Thyroid gland (tissue), 4 donors: ENCODE data around the gene FYB1.

Source experiments
- CTCF ChIP-seq, 6 experiments: fragments of 200-600 bp in 3 of 6; fragments of 450-650 bp in 3 of 6; sonication (generic) in 3 of 6; IDR thresholded peaks; one replicate each; pipeline ENCODE4 v1.5.1; 2016 to 2019; ENCODE audit warnings: antibody characterized with exemption in 6 of 6, mild to moderate bottlenecking in 2 of 6, inconsistent platforms in 1 of 6, moderate library complexity in 1 of 6
- POLR2A ChIP-seq, 2 donors: fragments of 450-650 bp; IDR thresholded peaks; one replicate each; pipeline ENCODE4 v1.6.1; 2017; ENCODE audit warnings: antibody characterized with exemption in 2 of 2, mild to moderate bottlenecking in 2 of 2, moderate library complexity in 1 of 2

DNA sequence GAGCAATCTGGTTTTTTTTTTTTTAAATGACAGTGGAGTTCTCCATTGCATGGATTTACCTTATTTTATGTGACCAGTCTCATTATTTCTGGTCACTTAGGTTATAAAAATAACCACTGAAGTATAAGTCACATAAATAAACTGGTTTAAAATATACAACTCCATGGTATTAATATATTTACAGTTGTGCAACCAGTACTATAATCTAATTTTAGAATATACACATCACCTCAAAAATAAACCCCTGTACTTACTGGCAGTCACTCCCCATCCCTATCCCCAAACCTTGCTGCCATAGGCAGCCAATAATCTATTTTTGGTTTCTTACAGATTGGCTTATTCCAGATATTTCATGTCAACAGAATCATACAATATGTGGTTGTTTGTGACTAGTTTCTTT is 57.8 kb downstream of the FYB1 start:
- TF ChIP-seq CTCF (IDR thresholded peaks at IDR 0.05) (no peak), POLR2A (IDR thresholded peaks at IDR 0.05) (no peak)
